Activated gamma-delta T cell (primary cell): ENCODE results near the gene AKT3.

ENCODE experiments used
- DNase-seq: peaks from one replicate; lab custom pipeline; 2025; lab: John Stamatoyannopoulos, UW

The AKT3 gene

GRCh38 chr1:243557866-243558265 is 292.2 kb downstream of the AKT3 start:
- no peak for DNase-seq

- no peak for DNase-seq
These were observed 295.4 kb downstream of the AKT3 start for GRCh38 chr1:243554686-243555085.

DNA sequence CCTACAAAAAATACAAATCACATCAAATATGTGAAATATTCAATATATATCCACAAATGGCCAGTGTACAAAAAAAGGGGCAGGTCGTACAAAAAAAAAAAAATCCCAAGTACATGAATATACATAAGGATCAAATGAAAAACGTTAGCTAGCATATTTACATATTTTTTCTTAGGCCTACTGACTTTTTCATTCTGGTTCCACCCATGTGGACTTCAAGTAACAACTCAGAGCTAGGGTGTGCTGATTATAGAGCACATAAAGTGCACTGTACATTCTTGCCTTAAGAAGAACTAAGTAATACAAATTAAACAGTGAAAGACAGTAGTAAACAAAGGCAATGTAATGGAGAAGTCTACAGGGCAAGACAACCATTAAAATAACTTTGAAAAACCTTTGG is 297.0 kb downstream of the AKT3 start:
- DNase-seq = no peak

- no peak for DNase-seq
These were observed 299.8 kb downstream of the AKT3 start for GRCh38 chr1:243550276-243550675.

GRCh38 chr1:243549791-243550190 is 300.3 kb downstream of the AKT3 start:
- no peak for DNase-seq

DNA sequence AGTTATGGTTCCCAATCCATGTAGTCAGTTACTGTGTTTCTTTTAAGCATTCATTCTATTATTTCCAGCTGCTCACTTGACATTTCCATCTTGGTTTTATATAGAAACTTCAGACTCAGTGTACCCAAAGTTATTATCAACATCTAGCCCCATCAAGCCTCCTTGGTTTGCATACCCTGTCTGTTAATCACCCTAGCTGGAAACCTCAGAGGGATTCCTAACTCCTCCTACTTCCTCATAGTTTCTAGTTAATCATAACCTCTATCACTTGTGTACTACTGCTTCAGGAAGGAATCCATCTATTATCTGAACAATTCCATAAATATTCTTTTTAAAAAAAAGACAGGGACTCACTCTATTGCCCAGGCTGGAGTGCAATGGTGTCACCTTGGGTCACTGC is 300.9 kb downstream of the AKT3 start:
- no peak for DNase-seq

DNA sequence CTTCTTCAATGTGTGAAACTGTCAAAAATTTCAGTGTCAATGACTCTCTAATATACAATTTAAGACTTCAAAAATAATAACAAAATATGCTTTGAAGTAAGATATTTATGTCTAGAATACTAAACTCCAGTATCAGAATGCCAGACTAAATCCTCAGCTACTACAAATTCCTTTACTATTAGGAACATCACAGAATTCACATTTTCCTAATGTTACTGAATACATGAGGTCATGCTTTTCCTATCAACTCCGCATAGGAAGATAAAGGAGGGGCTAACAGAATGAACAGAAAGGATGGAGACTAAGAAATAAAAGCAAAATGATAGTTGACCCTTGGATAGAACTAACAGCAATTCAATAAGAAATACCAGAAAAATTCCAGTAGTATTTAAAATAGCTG is 301.5 kb downstream of the AKT3 start:
- DNase-seq = no peak

GRCh38 chr1:243547891-243548290 is 302.2 kb downstream of the AKT3 start:
- no peak for DNase-seq

DNA sequence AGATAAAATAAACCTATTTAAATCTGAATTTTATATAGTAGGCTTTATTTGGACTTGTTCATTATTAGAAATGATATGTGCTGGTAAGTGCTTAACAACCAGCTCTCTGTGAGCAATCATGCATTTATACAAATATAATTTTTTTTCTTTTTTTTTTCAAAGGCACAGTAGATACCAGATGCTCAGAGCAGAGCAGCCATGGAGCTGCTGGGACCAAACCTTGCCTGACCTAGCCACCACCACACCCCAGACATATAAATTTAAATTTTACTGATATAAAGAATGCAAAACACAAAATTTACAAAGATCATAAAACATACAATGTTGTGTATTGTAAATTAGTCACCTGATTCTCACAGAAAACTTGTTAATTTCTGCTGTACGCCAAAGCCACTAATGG is 303.6 kb downstream of the AKT3 start:
- no peak for DNase-seq

GRCh38 chr1:243543501-243543900 is 306.5 kb downstream of the AKT3 start:
- DNase-seq = no peak

DNA sequence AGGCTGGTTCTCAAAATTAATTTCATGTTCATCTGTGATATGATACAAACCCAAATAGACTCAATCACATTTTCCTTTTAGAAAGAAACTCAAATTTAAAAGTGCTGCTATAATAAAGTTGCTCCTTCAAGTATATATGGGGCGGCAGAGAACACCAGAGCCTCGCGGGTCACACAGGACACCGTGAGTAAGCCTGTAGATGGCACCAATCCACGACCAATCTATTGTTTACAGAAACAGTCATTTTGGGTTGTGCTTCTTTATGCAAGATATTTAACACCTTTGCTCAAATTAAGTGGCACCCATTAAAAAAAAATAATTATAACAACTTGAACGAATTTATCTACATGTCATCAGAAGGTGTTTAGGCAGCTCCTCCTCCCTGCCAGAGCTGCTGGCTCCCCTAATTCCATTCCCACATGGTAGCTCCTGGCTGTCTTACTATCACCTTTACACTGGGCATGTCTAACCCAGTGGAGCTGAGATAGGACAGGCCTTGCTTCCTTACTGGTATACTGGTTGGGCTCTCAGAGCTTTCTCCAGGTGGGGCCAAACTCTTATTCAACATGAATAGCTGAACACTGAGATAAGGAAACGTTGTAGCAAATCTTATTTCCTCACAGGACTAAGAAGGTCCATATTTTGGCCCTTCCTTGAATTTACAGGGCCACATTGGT is 307.2 kb downstream of the AKT3 start:
- no peak for DNase-seq

DNA sequence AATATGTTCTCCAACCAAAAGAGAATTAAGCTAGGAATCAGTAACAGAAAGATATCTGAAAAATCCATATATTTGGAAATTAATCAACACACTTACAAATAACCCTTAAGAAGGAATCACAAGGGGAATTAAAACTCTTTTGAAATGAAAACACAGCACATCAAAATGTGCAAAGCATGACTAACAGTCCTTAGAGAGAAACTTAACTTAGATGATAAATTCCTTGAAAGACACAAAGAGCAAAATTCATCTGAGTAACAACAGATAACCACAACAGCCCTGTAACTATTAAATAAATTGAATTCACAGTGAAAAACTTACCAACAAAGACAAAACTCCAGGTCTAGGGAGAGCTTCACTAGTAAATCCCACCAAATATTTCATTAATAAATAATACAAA is 310.4 kb downstream of the AKT3 start:
- no peak for DNase-seq

- no peak for DNase-seq
These were observed 315.0 kb downstream of the AKT3 start for GRCh38 chr1:243535014-243535413.

- DNase-seq = no peak
These were observed 320.5 kb downstream of the AKT3 start for GRCh38 chr1:243529512-243529911.

GRCh38 chr1:243528459-243529121 is 321.5 kb downstream of the AKT3 start:
- DNase-seq = no peak

DNA sequence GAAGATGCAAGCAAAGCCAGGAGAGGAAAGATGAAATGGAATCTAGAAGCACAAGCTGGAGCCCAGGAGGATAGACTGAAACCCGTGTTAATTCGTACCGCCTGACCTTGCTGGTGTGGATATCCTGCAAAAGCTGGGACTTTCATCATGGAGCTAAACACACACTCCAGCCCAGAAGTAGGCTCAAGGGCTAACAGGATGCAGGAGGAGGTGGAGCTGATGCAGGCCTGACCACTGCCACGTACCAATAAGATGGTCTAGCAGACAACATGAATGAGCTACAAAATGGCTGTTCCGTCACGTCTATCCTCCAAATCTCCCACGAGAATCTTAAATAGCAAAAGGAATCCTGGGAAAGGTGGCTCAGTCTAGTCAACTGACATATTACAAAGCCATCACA is 323.9 kb downstream of the AKT3 start:
- DNase-seq = no peak

DNA sequence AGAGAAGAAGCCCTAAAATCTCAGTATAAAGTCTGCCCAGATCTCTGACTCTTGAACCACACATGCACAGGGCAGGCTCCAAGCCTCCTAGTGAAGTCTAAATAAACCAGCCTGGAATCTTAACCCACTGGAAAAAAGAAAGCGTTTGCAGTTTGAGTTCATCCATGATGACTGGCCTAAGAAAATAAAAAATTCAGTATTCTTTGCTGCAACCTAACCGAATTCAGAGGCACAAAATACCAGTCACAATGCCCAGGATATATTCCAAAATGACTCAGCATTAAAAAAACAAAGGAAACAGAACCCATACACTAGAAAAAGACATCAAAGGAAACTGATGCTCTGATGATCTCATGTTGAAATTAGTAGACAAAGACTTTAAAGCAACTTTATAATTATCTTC is 325.0 kb downstream of the AKT3 start:
- DNase-seq = no peak

DNA sequence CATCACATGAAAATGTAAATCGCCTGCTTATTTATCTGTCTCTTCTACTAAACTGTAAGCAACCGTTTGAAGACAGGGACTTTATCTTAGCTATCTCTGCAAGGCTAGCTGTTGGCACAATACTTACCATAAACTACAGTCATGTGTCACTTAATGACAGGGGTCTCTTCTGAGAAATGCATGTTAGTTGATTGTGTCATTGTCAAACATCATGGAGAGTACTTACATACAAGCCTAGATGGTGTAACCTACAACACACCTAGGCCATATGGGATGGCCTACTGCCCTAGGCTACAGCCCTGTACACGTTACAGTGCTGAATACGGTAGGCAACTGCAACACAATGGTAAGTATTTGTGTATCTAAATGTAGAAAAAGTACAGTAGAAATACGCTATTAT is 326.3 kb downstream of the AKT3 start:
- DNase-seq = no peak

GRCh38 chr1:243520831-243521230 is 329.2 kb downstream of the AKT3 start:
- no peak for DNase-seq

DNA sequence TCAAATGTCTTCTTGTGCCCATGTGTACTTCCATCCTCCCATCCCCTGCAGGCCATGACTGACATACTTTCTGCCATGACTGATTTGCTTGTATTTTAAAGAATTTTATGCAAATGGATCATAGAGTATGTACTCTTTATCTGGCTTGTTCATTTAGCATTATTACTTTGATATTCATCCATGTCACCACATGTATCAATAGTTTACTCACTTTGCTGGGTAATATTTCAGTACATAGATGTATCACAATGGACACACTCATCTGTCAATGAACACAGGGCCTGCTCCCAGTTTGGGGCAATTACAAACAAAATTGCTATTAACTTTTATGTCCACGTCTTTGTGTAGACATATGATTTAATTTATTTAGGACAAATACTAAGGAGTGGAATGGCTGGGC is 335.1 kb downstream of the AKT3 start:
- DNase-seq = no peak

- DNase-seq = no peak
These were observed 336.1 kb downstream of the AKT3 start for GRCh38 chr1:243513726-243514491.

DNA sequence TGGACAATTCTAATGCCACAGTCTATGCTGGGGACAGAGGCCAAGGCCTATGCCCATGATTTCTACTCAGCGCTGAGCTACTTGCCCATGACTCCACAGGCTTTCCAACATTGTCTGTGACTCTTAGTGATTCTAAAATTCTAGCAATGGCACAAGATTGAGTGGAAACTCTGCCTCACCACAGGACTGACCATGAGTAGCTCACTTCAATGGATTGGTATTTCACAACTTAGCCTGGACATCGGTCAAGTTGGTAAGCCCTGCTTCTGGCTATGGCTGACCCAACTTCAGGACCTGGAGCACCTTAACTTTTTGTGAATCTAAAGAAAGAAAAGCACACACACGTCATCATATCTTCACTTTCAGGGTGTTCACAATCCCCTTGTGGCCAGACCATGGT is 339.1 kb downstream of the AKT3 start:
- no peak for DNase-seq

DNA sequence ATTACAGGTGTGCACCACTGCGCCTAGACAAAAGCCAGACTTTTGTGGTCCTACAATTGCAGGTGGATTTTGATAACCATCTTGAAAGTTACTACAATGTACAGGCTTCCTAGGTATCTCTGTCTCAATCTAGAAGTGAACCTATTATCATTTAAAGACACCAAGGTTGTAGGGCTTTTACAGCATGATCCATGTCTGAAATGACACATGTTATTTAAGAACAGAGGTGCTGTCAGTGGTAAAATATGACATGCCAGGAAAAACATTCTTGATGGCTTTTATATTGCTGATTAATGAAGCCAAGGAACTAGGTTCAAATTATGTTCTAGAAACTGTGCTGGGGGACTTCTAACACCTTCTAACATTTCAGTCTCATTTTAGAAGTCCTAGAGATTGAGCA is 341.1 kb downstream of the AKT3 start:
- DNase-seq = no peak
